Spinal cord (tissue), 10 donors: ENCODE data around the gene NELFCD. TPM values are rescaled to one million over a fixed set of nuclear protein-coding genes. Genes with fewer than 3 reads are reported as not detected.
A peak's percentile ranks its signal among the peaks of the same experiment; 100 is the strongest.

Experiments used
- DNase-seq, 6 donors: peaks; one replicate each; pipeline versions ENCODE4 v3.0.0 to v3.0.0-alpha.2; 2013 to 2015; ENCODE audit warnings: low spot score in 6 of 6, low read depth in 4 of 6
- H3K27ac ChIP-seq: one replicate; pipeline ENCODE4 v1.5.1; 2013; ENCODE audit warnings: low read depth, low read length, control low read depth
- H3K27me3 ChIP-seq: one replicate; pipeline ENCODE4 v1.6.1; 2013; ENCODE audit warnings: low read length; ENCODE audit not compliant: control insufficient read depth, insufficient read depth
- H3K36me3 ChIP-seq: one replicate; pipeline ENCODE4 v1.6.1; 2013; ENCODE audit warnings: low read length; ENCODE audit not compliant: control insufficient read depth, insufficient read depth
- H3K4me1 ChIP-seq: one replicate; pipeline ENCODE4 v1.6.1; 2013; ENCODE audit warnings: low read length; ENCODE audit not compliant: control insufficient read depth, insufficient read depth
- H3K4me3 ChIP-seq: one replicate; pipeline ENCODE4 v1.5.1; 2013; ENCODE audit warnings: low read depth, low read length, control low read depth
- H3K9me3 ChIP-seq: one replicate; pipeline ENCODE4 v1.6.1; 2013; ENCODE audit warnings: low read length; ENCODE audit not compliant: control insufficient read depth, insufficient read depth
- WGBS: methylation state at CpG from one replicate; pipeline ENCODE4 v1.1.5; 2013; ENCODE audit warnings: missing lambda C conversion rate; ENCODE audit not compliant: insufficient coverage; 5-methylcytosine and 5-hydroxymethylcytosine counted together
- long read RNA-seq, 4 donors: transcript quantifications; one replicate each; lab custom pipeline, GENCODE V29; 2026
- polyA plus RNA-seq, 2 donors: library from polyadenylated mRNA; unstranded; fragments of 120-200 nt; gene quantifications; one replicate each; pipeline ENCODE4 v1.2.1, GENCODE V29; 2013; ENCODE audit not compliant: insufficient read length in 2 of 2
- total RNA-seq, 2 donors: library from RNA; depleted of rRNA in 1 of 2; stranded (reverse); fragments of 120-200 nt in 1 of 2; fragments of >200 nt in 1 of 2; gene quantifications; one replicate each; pipeline versions ENCODE4 v1.2.3 to v1.2.4, GENCODE V29; 2013 to 2014
- donor health status: healthy.

The NELFCD gene, protein sequence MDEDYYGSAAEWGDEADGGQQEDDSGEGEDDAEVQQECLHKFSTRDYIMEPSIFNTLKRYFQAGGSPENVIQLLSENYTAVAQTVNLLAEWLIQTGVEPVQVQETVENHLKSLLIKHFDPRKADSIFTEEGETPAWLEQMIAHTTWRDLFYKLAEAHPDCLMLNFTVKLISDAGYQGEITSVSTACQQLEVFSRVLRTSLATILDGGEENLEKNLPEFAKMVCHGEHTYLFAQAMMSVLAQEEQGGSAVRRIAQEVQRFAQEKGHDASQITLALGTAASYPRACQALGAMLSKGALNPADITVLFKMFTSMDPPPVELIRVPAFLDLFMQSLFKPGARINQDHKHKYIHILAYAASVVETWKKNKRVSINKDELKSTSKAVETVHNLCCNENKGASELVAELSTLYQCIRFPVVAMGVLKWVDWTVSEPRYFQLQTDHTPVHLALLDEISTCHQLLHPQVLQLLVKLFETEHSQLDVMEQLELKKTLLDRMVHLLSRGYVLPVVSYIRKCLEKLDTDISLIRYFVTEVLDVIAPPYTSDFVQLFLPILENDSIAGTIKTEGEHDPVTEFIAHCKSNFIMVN
- 10 to 100 TPM; 48.0 to 57.9 TPM for total RNA-seq
- polyA plus RNA-seq, result 10 to 100 TPM; 85.7 to 88.6 TPM
- long read RNA-seq, donor 1, transcript NELFCD-211 (4 exons, 606 nt), result minor isoform, 8 of 30 reads
- long read RNA-seq, donor 1, transcript NELFCD-213 (15 exons, 2,305 nt), result major isoform, 16 of 30 reads
- long read RNA-seq, donor 1, partial matches to known transcripts, result 5 of 30 reads
- long read RNA-seq, donor 1, other reads (novel, unspliced or antisense), result 0 of 30 reads
- long read RNA-seq, donor 2, transcript NELFCD-213 (15 exons, 2,305 nt), result major isoform, 10 of 15 reads
- long read RNA-seq, donor 2, partial matches to known transcripts, result 0 of 15 reads
- long read RNA-seq, donor 2, other reads (novel, unspliced or antisense), result 0 of 15 reads
- long read RNA-seq, donor 3, partial matches to known transcripts, result 0 of 7 reads
- long read RNA-seq, donor 3, other reads (novel, unspliced or antisense), result 0 of 7 reads
- long read RNA-seq, donor 4, transcript NELFCD-213 (15 exons, 2,305 nt), result major isoform, 18 of 37 reads
- long read RNA-seq, donor 4, transcript NELFCD-211 (4 exons, 606 nt), result minor isoform, 12 of 37 reads
- long read RNA-seq, donor 4, partial matches to known transcripts, result 0 of 37 reads
- long read RNA-seq, donor 4, other reads (novel, unspliced or antisense), result 7 of 37 reads

DNA sequence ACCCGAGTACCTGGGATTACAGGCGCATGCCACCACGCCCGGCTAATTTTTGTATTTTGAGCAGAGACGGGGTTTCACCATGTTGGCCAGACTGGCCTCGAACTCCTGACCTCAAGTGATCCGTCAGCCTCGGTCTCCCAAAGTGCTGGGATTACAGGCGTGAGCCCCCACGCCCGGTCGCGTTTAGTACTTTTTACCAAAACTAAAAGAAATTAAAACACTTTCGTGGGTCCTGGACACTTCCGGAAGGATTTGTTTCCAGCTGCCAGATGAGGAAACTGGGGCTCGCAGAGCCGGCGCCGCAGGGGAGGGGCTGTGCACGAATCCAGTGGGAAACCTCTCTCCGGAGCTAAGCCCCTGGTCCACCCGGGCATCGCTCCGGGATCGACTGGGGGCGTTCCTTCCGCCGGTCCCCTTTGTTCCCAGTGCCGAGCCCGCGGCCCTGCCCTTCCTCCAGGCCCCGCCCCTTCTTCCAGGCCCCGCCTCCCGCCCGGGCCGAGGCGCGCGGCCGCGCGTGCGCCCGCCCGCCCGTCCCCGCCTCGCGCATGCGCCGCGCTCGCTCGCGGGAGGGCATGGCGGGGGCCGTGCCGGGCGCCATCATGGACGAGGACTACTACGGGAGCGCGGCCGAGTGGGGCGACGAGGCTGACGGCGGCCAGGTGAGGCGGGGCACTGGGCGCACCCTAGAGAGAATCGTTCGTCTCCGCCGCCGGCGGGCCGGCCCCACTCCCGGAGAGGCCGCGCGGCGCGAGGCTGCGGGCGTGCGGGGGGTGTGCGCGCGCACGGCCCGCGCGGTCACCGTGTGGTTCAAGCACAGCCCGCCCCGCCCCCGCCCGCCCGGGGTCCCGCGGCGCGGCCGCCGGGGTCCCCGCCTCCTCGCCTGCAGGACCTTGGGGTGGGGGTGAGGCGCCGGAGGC is at the start of gene NELFCD:
Gene NELFCD, plus strand, starts transcription at position 546 of the 917 bp plus-strand sequence. Its CDS starts 54 bp downstream, at position 600.
- peak; percentile 69 to 96 (median 82) for DNase-seq
- 9% methylated on average over 96 of the region's 109 CpGs for WGBS
- peaks cover 21% of the 10 kb centered on the region for H3K4me1 ChIP-seq
- H3K36me3 ChIP-seq, result peaks cover under 1% of the 10 kb centered on the region
- peak within 1 kb of the TSS; percentile 65 for H3K4me3 ChIP-seq
- peak within 1 kb of the TSS; percentile 76 for H3K27ac ChIP-seq
- no peaks in the 10 kb centered on the region for H3K9me3 ChIP-seq
- H3K27me3 ChIP-seq, result no peaks in the 10 kb centered on the region

DNA sequence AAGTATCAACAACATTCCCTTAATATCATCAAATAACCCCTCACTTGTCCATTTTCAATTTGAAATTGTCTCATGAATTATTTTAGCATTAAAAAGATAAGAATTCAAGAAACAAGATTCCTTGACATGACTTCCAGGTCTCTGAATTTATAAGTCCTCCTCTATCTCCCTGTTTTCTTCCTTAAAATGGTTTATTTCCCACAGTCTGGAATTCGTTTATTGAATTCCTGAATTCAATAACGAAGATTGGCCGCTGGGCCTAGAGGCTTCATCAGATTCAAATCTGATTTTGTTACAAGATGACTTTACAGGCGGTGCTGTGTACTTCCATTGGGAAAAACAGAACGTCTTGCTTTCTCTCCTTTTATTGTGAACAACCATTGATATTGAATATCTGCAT is 48.9 kb upstream of the NELFCD start:
- Histone ChIP-seq H3K36me3 (no peaks in the 10 kb centered on the region), H3K4me1 (no peaks in the 10 kb centered on the region), H3K27me3 (no peaks in the 10 kb centered on the region), H3K4me3 (no peak overlapping the region), H3K27ac (no peak overlapping the region), H3K9me3 (peaks cover 3% of the 10 kb centered on the region)
- WGBS, result 93% methylated on average over 3 of the region's 5 CpGs
- no peak for DNase-seq

DNA sequence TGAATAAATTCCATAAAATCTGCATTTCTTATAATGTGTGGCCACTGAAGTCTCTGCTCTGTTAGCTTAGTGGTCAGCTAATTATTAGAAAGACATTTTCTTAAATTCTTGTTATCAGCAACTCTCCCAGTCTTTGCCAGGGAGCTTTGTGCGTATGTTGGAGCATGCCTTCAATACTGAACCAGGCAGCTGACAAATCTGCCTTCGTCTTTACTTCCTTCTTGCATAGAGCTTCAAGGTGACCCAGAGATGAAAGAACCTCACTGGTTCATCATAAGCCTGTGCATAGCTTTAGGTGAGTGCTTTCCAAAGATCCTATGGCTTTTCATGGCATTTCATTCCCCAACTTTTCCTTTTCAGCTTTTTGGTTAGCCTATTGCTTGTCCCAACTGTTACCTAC is 43.0 kb upstream of the NELFCD start:
- no peaks in the 10 kb centered on the region for H3K36me3 ChIP-seq
- no peaks in the 10 kb centered on the region for H3K27me3 ChIP-seq
- peaks cover 3% of the 10 kb centered on the region for H3K9me3 ChIP-seq
- WGBS, result 100% methylated on average over 2 of the region's 2 CpGs
- no peak overlapping the region for H3K4me3 ChIP-seq
- H3K27ac ChIP-seq, result no peak overlapping the region
- no peaks in the 10 kb centered on the region for H3K4me1 ChIP-seq
- no peak for DNase-seq

DNA sequence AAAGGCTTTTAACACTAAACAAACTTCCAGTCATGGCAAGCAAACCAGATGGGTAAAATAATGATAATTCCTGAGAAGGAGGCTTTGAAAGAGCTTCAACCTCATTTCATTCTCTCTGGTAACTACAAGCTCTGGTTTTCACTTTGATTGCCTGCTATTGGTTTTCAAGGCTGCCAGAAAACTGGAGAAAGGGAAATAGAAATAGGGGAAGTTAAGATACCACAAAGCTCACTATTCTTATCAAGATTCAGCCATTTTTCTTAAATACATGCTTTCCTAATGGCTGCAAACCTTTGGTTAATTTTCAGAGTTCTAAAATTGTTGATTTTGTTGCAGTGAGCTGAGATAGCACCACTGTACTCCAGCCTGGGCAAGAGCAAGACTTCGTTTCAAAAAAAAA is 42.5 kb upstream of the NELFCD start:
- H3K27me3 ChIP-seq, result no peaks in the 10 kb centered on the region
- no peak overlapping the region for H3K27ac ChIP-seq
- no CpG with 5 or more reads among the region's 1 CpG for WGBS
- H3K4me1 ChIP-seq, result no peaks in the 10 kb centered on the region
- H3K4me3 ChIP-seq, result no peak overlapping the region
- DNase-seq, result no peak
- H3K36me3 ChIP-seq, result no peaks in the 10 kb centered on the region
- H3K9me3 ChIP-seq, result peaks cover 3% of the 10 kb centered on the region

DNA sequence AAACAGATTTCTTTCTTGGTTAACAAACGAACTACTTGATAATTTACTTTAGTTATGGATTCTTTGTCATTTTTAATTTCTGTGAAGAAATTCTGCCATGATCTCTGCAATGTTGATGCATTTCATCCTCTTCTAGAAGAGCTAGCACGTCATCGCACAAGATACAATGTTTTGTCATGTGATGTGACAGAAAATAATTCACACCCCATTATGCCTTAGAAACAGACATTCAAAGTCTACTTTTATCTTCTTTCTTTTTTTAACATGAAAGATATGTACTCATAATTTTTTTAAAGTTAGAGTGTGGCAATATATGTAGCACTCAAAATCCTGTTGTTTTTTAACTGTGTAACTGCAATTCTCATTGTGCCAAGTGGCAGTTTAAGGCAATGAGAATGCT is 39.6 kb upstream of the NELFCD start:
- H3K27ac ChIP-seq, result no peak overlapping the region
- DNase-seq, result peak in 1 of 6 donors; percentile 4
- no peaks in the 10 kb centered on the region for H3K36me3 ChIP-seq
- H3K4me3 ChIP-seq, result no peak overlapping the region
- peaks cover under 1% of the 10 kb centered on the region for H3K9me3 ChIP-seq
- WGBS, result no CpG with 5 or more reads among the region's 3 CpGs
- H3K4me1 ChIP-seq, result no peaks in the 10 kb centered on the region
- no peaks in the 10 kb centered on the region for H3K27me3 ChIP-seq

DNA sequence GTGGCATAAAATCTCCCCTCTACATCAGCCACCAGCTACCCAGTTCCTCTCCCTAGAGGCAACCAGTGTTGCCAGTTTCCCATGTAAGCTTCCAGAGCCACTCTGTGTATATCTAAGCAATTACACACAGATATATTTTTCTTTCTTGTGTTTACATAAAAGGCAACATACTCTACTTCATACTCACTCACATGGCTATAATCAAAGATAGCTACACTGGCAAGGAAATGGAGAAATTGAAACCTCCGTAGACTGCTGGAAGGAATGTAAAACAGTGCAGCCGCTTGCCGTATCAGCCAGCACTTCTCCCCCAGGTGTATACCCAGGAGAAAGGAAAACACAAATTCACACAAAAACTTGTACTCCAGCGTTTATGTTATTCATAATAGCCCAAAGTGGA is 38.5 kb upstream of the NELFCD start:
- H3K9me3 ChIP-seq, result no peaks in the 10 kb centered on the region
- H3K36me3 ChIP-seq, result no peaks in the 10 kb centered on the region
- H3K4me3 ChIP-seq, result no peak overlapping the region
- no peaks in the 10 kb centered on the region for H3K27me3 ChIP-seq
- H3K27ac ChIP-seq, result no peak overlapping the region
- no peaks in the 10 kb centered on the region for H3K4me1 ChIP-seq
- DNase-seq, result no peak
- 95% methylated on average over 3 of the region's 4 CpGs for WGBS

DNA sequence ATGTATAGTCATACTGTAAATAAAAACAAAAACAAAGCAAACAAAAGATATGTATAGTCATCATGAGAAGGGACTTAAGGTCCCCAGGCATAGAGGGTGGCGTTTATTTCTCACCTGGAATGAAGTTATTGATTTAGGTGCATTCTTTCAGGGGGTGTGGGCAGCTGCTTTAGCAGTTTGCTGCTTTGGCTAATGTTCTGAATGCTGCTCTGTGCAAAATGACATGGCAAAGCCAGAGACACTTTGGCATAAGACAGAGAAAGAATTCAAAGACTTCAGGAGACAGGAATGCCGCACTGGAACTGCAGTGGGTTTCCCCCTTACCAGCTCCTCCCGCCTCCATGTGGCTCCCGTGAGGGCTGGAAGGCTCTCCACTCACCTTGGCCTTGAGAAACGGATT is 36.4 kb upstream of the NELFCD start:
- DNase-seq, result no peak
- no peak overlapping the region for H3K4me3 ChIP-seq
- H3K36me3 ChIP-seq, result no peaks in the 10 kb centered on the region
- no peaks in the 10 kb centered on the region for H3K27me3 ChIP-seq
- no peaks in the 10 kb centered on the region for H3K9me3 ChIP-seq
- H3K27ac ChIP-seq, result no peak overlapping the region
- no peaks in the 10 kb centered on the region for H3K4me1 ChIP-seq
- 76% methylated on average over 4 of the region's 5 CpGs for WGBS

DNA sequence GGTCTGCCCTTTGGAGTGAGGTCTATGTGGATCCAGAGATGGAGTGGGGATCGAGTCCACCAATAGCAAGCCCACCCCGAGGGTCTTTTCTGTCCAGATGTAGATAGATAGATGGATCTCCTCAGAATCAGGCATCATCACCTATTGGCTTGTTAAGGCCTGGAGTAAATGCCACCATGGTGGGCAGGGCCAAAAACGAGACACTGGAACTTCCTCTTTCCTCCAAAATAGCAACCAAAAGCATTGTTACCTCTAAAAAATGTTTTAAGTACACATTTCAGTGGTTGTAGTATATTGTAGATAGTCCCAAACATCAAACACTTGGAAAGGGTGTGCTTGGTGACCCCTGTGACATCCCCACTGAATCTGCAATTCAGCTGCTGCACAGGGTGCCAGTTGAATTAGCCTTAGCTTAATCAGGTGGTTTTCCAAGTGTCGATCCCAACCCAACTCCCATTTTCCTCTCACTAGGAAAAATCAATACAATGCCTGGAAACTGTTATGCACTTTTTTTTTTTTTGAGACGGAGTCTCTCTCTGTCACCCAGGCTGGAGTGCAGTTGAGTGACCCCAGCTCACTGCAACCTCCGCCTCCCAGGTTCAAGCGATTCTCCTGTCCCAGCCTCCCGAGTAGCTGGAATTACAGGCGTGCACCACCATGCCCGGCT is 35.0 kb upstream of the NELFCD start:
- DNase-seq, result no peak
- no peak overlapping the region for H3K27ac ChIP-seq
- H3K4me1 ChIP-seq, result no peaks in the 10 kb centered on the region
- H3K4me3 ChIP-seq, result no peak overlapping the region
- no peaks in the 10 kb centered on the region for H3K36me3 ChIP-seq
- 92% methylated on average over 7 of the region's 10 CpGs for WGBS
- H3K27me3 ChIP-seq, result no peaks in the 10 kb centered on the region
- no peaks in the 10 kb centered on the region for H3K9me3 ChIP-seq
